ENCODE results near the gene C3orf80.

Gene C3orf80

GRCh38 chr3:160183345-160184076 is 41.7 kb upstream of the C3orf80 start:
- no peak for TF ChIP-seq CREB1 (IDR thresholded peaks at IDR 0.05; ENCODE audit: low read depth)
- no peak for TF ChIP-seq FOXM1 (IDR thresholded peaks at IDR 0.05; ENCODE audit: borderline replicate concordance, low read depth)
- TF ChIP-seq YY1 (IDR thresholded peaks at IDR 0.05; ENCODE audit: low read depth), result no peak
- TF ChIP-seq TCF12 (IDR thresholded peaks at IDR 0.05; ENCODE audit: low read depth), result no peak
- no peak for TF ChIP-seq TAF1 (IDR thresholded peaks at IDR 0.05; ENCODE audit: low read depth)
- no peak for TF ChIP-seq RAD21 (IDR thresholded peaks at IDR 0.05; ENCODE audit: low read depth)
- TF ChIP-seq REST (IDR thresholded peaks at IDR 0.05; ENCODE audit: low read depth), result no peak
- no peak for TF ChIP-seq ZBTB7A (IDR thresholded peaks at IDR 0.05; ENCODE audit: low read depth)
- no peak for TF ChIP-seq TEAD4 (IDR thresholded peaks at IDR 0.05)
- TF ChIP-seq EGR1 (IDR thresholded peaks at IDR 0.05), result no peak
- TF ChIP-seq NFIC (IDR thresholded peaks at IDR 0.05), result no peak

- no peak for TF ChIP-seq FOXM1 (IDR thresholded peaks at IDR 0.05; ENCODE audit: borderline replicate concordance, low read depth)
Measured at GRCh38 chr3:160184655-160185054, 40.6 kb upstream of the C3orf80 start.

GRCh38 chr3:160185751-160186150 is 39.5 kb upstream of the C3orf80 start:
- TF ChIP-seq FOXM1 (IDR thresholded peaks at IDR 0.05; ENCODE audit: borderline replicate concordance, low read depth) (no peak), USF1 (IDR thresholded peaks at IDR 0.05) (no peak), MAX (IDR thresholded peaks at IDR 0.05) (no peak), YY1 (IDR thresholded peaks at IDR 0.05; ENCODE audit: low read depth) (no peak), NFIC (IDR thresholded peaks at IDR 0.05) (no peak), CEBPB (IDR thresholded peaks at IDR 0.05) (no peak)

- no peak for TF ChIP-seq USF1 (IDR thresholded peaks at IDR 0.05)
- TF ChIP-seq CEBPB (IDR thresholded peaks at IDR 0.05), result no peak
- TF ChIP-seq YY1 (IDR thresholded peaks at IDR 0.05; ENCODE audit: low read depth), result no peak
- no peak for TF ChIP-seq NFIC (IDR thresholded peaks at IDR 0.05)
- TF ChIP-seq EP300 (IDR thresholded peaks at IDR 0.05; ENCODE audit: borderline replicate concordance), result no peak
- TF ChIP-seq REST (IDR thresholded peaks at IDR 0.05; ENCODE audit: low read depth), result no peak
- TF ChIP-seq FOXM1 (IDR thresholded peaks at IDR 0.05; ENCODE audit: borderline replicate concordance, low read depth), result no peak
- TF ChIP-seq TAF1 (IDR thresholded peaks at IDR 0.05; ENCODE audit: low read depth), result no peak
- TF ChIP-seq MAX (IDR thresholded peaks at IDR 0.05), result no peak
- TF ChIP-seq EGR1 (IDR thresholded peaks at IDR 0.05), result no peak
- no peak for TF ChIP-seq TCF12 (IDR thresholded peaks at IDR 0.05; ENCODE audit: low read depth)
- no peak for TF ChIP-seq CREB1 (IDR thresholded peaks at IDR 0.05; ENCODE audit: low read depth)
- TF ChIP-seq RAD21 (IDR thresholded peaks at IDR 0.05; ENCODE audit: low read depth), result no peak
- no peak for TF ChIP-seq TEAD4 (IDR thresholded peaks at IDR 0.05)
Measured at GRCh38 chr3:160187288-160187687, 37.9 kb upstream of the C3orf80 start.

GRCh38 chr3:160192310-160193029 is 32.8 kb upstream of the C3orf80 start:
- no peak for TF ChIP-seq CREB1 (IDR thresholded peaks at IDR 0.05; ENCODE audit: low read depth)
- no peak for TF ChIP-seq TCF12 (IDR thresholded peaks at IDR 0.05; ENCODE audit: low read depth)
- TF ChIP-seq USF1 (IDR thresholded peaks at IDR 0.05), result no peak
- TF ChIP-seq REST (IDR thresholded peaks at IDR 0.05; ENCODE audit: low read depth), result no peak
- TF ChIP-seq ZBTB7A (IDR thresholded peaks at IDR 0.05; ENCODE audit: low read depth), result no peak
